ENCODE data around the gene SORCS2.

SORCS2 gene

GRCh38 chr4:7222521-7222920 is 30.2 kb downstream of the SORCS2 start:
- DNase-seq (ENCODE audit: low read depth), result no peak

GRCh38 chr4:7223541-7223940 is 31.2 kb downstream of the SORCS2 start:
- no peak for DNase-seq (ENCODE audit: low read depth)

- DNase-seq (ENCODE audit: low read depth), result no peak
These were observed 31.7 kb downstream of the SORCS2 start for GRCh38 chr4:7224001-7224400.

GRCh38 chr4:7224878-7225533 is 32.7 kb downstream of the SORCS2 start:
- DNase-seq (ENCODE audit: low read depth), result no peak

- DNase-seq (ENCODE audit: low read depth), result no peak
These were observed 34.1 kb downstream of the SORCS2 start for GRCh38 chr4:7226439-7226838.

- DNase-seq (ENCODE audit: low read depth), result no peak
These were observed 34.7 kb downstream of the SORCS2 start for GRCh38 chr4:7227008-7227407.

- DNase-seq (ENCODE audit: low read depth), result no peak
These were observed 36.4 kb downstream of the SORCS2 start for GRCh38 chr4:7228734-7229133.

- DNase-seq (ENCODE audit: low read depth), result no peak
These were observed 39.8 kb downstream of the SORCS2 start for GRCh38 chr4:7232061-7232650.

GRCh38 chr4:7233006-7233580 is 40.8 kb downstream of the SORCS2 start:
- no peak for DNase-seq (ENCODE audit: low read depth)

- no peak for DNase-seq (ENCODE audit: low read depth)
These were observed 41.3 kb downstream of the SORCS2 start for GRCh38 chr4:7233601-7234000.

GRCh38 chr4:7234355-7235029 is 42.2 kb downstream of the SORCS2 start:
- DNase-seq (ENCODE audit: low read depth), result no peak

- no peak for DNase-seq (ENCODE audit: low read depth)
These were observed 42.7 kb downstream of the SORCS2 start for GRCh38 chr4:7235030-7235380.

- DNase-seq (ENCODE audit: low read depth), result no peak
These were observed 44.5 kb downstream of the SORCS2 start for GRCh38 chr4:7236847-7237246.

GRCh38 chr4:7237873-7238272 is 45.5 kb downstream of the SORCS2 start:
- no peak for DNase-seq (ENCODE audit: low read depth)

GRCh38 chr4:7238300-7238960 is 46.1 kb downstream of the SORCS2 start:
- DNase-seq (ENCODE audit: low read depth), result no peak

GRCh38 chr4:7239101-7239820 is 46.9 kb downstream of the SORCS2 start:
- no peak for DNase-seq (ENCODE audit: low read depth)

- DNase-seq (ENCODE audit: low read depth), result no peak
These were observed 47.5 kb downstream of the SORCS2 start for GRCh38 chr4:7239844-7240243.

GRCh38 chr4:7240306-7240705 is 48.0 kb downstream of the SORCS2 start:
- no peak for DNase-seq (ENCODE audit: low read depth)

- no peak for DNase-seq (ENCODE audit: low read depth)
These were observed 49.3 kb downstream of the SORCS2 start for GRCh38 chr4:7241597-7242125.

GRCh38 chr4:7242766-7243165 is 50.4 kb downstream of the SORCS2 start:
- DNase-seq (ENCODE audit: low read depth), result no peak

- DNase-seq (ENCODE audit: low read depth), result no peak
These were observed 51.4 kb downstream of the SORCS2 start for GRCh38 chr4:7243609-7244330.

Measured in amniotic epithelial cell (primary cell).